HUES64 (cell line): ENCODE measurements around the gene ATG101.

Experiments used
- H3K27ac ChIP-seq: 2 replicates; pipeline ENCODE4 v1.7.0; 2013; ENCODE audit warnings: low read depth, low read length, inconsistent platforms
- H3K27me3 ChIP-seq: 2 replicates; pipeline ENCODE4 v1.6.1; 2013; ENCODE audit warnings: mild to moderate bottlenecking, low read length; ENCODE audit not compliant: insufficient read depth
- H3K36me3 ChIP-seq: 2 replicates; pipeline ENCODE4 v1.6.1; 2013; ENCODE audit warnings: mild to moderate bottlenecking, low read length; ENCODE audit not compliant: insufficient read depth
- H3K4me1 ChIP-seq: 2 replicates; pipeline ENCODE4 v1.6.1; 2013; ENCODE audit warnings: mild to moderate bottlenecking, low read length, moderate library complexity; ENCODE audit not compliant: insufficient read depth
- H3K4me3 ChIP-seq: 2 replicates; pipeline ENCODE4 v1.5.1; 2013; ENCODE audit warnings: mild to moderate bottlenecking, low read length, moderate library complexity
- H3K9ac ChIP-seq: 2 replicates; pipeline ENCODE4 v1.6.1; 2013; ENCODE audit warnings: mild to moderate bottlenecking, low read depth, low read length
- H3K9me3 ChIP-seq: 2 replicates; pipeline ENCODE4 v1.6.1; 2013; ENCODE audit warnings: low read depth, low read length; ENCODE audit not compliant: insufficient read depth
- WGBS: fragments of 150-250, 120-280 bp; methylation state at CpG from one replicate; pipeline ENCODE4 v1.1.7; 2013; ENCODE audit warnings: missing lambda C conversion rate; 5-methylcytosine and 5-hydroxymethylcytosine counted together

ATG101 gene

GRCh38 chr12:52042706-52043385 lies 26.9 kb upstream of the ATG101 start:
- 86% methylated on average over 8 of the region's 8 CpGs for WGBS
- H3K9me3 ChIP-seq, result no peaks in the 10 kb centered on the region
- H3K4me1 ChIP-seq, result no peaks in the 10 kb centered on the region
- H3K27me3 ChIP-seq, result peaks cover 7% of the 10 kb centered on the region; the same call in 1 of the 2 replicates
- H3K36me3 ChIP-seq, result no peaks in the 10 kb centered on the region; the same call in 1 of the 2 replicates
- no peak overlapping the region for H3K27ac ChIP-seq
- no peak overlapping the region for H3K9ac ChIP-seq
- no peak overlapping the region for H3K4me3 ChIP-seq

- no peaks in the 10 kb centered on the region; the same call in 1 of the 2 replicates for H3K36me3 ChIP-seq
- H3K27ac ChIP-seq, result no peak overlapping the region
- peaks cover 5% of the 10 kb centered on the region for H3K27me3 ChIP-seq
- H3K4me3 ChIP-seq, result no peak overlapping the region
- WGBS, result 90% methylated on average over 21 of the region's 21 CpGs
- H3K9me3 ChIP-seq, result no peaks in the 10 kb centered on the region
- H3K9ac ChIP-seq, result no peak overlapping the region
- H3K4me1 ChIP-seq, result no peaks in the 10 kb centered on the region
Observed at GRCh38 chr12:52043386-52044212, 26.2 kb upstream of the ATG101 start.

- Histone ChIP-seq H3K9me3 (no peaks in the 10 kb centered on the region), H3K9ac (no peak overlapping the region), H3K4me1 (no peaks in the 10 kb centered on the region), H3K27me3 (peaks cover 11% of the 10 kb centered on the region), H3K36me3 (no peaks in the 10 kb centered on the region; the same call in 1 of the 2 replicates), H3K4me3 (no peak overlapping the region), H3K27ac (no peak overlapping the region)
- 90% methylated on average over 18 of the region's 18 CpGs for WGBS
Observed at GRCh38 chr12:52044292-52044983, 25.3 kb upstream of the ATG101 start.

- no peak overlapping the region for H3K9ac ChIP-seq
- WGBS, result 72% methylated on average over 3 of the region's 4 CpGs
- H3K36me3 ChIP-seq, result no peaks in the 10 kb centered on the region; the same call in 1 of the 2 replicates
Observed at GRCh38 chr12:52045794-52046199, 24.0 kb upstream of the ATG101 start.

GRCh38 chr12:52046859-52047258 lies 22.9 kb upstream of the ATG101 start:
- no peak overlapping the region for H3K27ac ChIP-seq
- 95% methylated on average over 6 of the region's 7 CpGs for WGBS
- H3K27me3 ChIP-seq, result peaks cover 33% of the 10 kb centered on the region
- H3K4me1 ChIP-seq, result peaks cover 10% of the 10 kb centered on the region; the same call in 1 of the 2 replicates
- no peaks in the 10 kb centered on the region; the same call in 1 of the 2 replicates for H3K36me3 ChIP-seq
- no peak overlapping the region for H3K4me3 ChIP-seq
- H3K9me3 ChIP-seq, result no peaks in the 10 kb centered on the region
- no peak overlapping the region for H3K9ac ChIP-seq

More at GRCh38 chr12:52045794-52046199, 24.0 kb upstream of the ATG101 start:
- Histone ChIP-seq H3K9me3 (no peaks in the 10 kb centered on the region), H3K27me3 (peaks cover 24% of the 10 kb centered on the region), H3K27ac (no peak overlapping the region), H3K4me3 (no peak overlapping the region), H3K4me1 (peaks cover 6% of the 10 kb centered on the region; the same call in 1 of the 2 replicates)

GRCh38 chr12:52049286-52049685 lies 20.5 kb upstream of the ATG101 start:
- peaks cover 45% of the 10 kb centered on the region for H3K27me3 ChIP-seq

GRCh38 chr12:52049688-52050087 lies 20.1 kb upstream of the ATG101 start:
- Histone ChIP-seq H3K9ac (no peak overlapping the region), H3K9me3 (no peaks in the 10 kb centered on the region), H3K36me3 (no peaks in the 10 kb centered on the region; the same call in 1 of the 2 replicates), H3K4me1 (peaks cover 12% of the 10 kb centered on the region; the same call in 1 of the 2 replicates), H3K27ac (no peak overlapping the region), H3K4me3 (no peak overlapping the region), H3K27me3 (peaks cover 45% of the 10 kb centered on the region)
- WGBS, result 87% methylated on average over 4 of the region's 5 CpGs

More at GRCh38 chr12:52049286-52049685, 20.5 kb upstream of the ATG101 start:
- 85% methylated on average over 4 of the region's 4 CpGs for WGBS
- H3K4me3 ChIP-seq, result no peak overlapping the region
- peaks cover 12% of the 10 kb centered on the region; the same call in 1 of the 2 replicates for H3K4me1 ChIP-seq
- no peaks in the 10 kb centered on the region for H3K9me3 ChIP-seq
- no peak overlapping the region for H3K27ac ChIP-seq
- H3K36me3 ChIP-seq, result no peaks in the 10 kb centered on the region; the same call in 1 of the 2 replicates
- no peak overlapping the region for H3K9ac ChIP-seq

GRCh38 chr12:52050116-52050757 lies 19.5 kb upstream of the ATG101 start:
- H3K36me3 ChIP-seq, result no peaks in the 10 kb centered on the region
- peaks cover 12% of the 10 kb centered on the region; the same call in 1 of the 2 replicates for H3K4me1 ChIP-seq
- peak overlapping the region; percentile 64 for H3K9ac ChIP-seq
- H3K27me3 ChIP-seq, result peaks cover 45% of the 10 kb centered on the region
- H3K27ac ChIP-seq, result peak overlapping the region; percentile 73; the same call in 1 of the 2 replicates
- WGBS, result 18% methylated on average over 16 of the region's 16 CpGs
- H3K4me3 ChIP-seq, result peak overlapping the region; percentile 65
- H3K9me3 ChIP-seq, result no peaks in the 10 kb centered on the region

- H3K36me3 ChIP-seq, result no peaks in the 10 kb centered on the region
- peak within 1 kb of the TSS; percentile 64 for H3K9ac ChIP-seq
- peak within 1 kb of the TSS; percentile 65 for H3K4me3 ChIP-seq
- peaks cover 45% of the 10 kb centered on the region for H3K27me3 ChIP-seq
- H3K27ac ChIP-seq, result peak within 1 kb of the TSS; percentile 73; the same call in 1 of the 2 replicates
- H3K9me3 ChIP-seq, result no peaks in the 10 kb centered on the region
- H3K4me1 ChIP-seq, result peaks cover 12% of the 10 kb centered on the region; the same call in 1 of the 2 replicates
- WGBS, result under 1% methylated on average over 73 of the region's 77 CpGs
Observed at GRCh38 chr12:52050758-52051541, 18.8 kb upstream of the ATG101 start, which contains the start of gene NR4A1. NR4A1 (plus strand) TSS chr12:52051442; CDS start chr12:52054329, 2,887 bp downstream.
